SJSA1 (cell line): ENCODE data around the gene POMGNT1. TPM values are rescaled to one million over a fixed set of nuclear protein-coding genes. Genes with fewer than 3 reads are reported as not detected.

Source experiments
- DNase-seq, 2 experiments: peaks; one replicate each; pipeline ENCODE4 v3.0.0-alpha.2; 2015 to 2020; ENCODE audit warnings: low spot score in 2 of 2, low read depth in 1 of 2
- H3K27ac ChIP-seq: fragments of 250-450 bp; sonication (Bioruptor Pico); 2 replicates; pipeline ENCODE4 v1.5.1; 2020; ENCODE audit warnings: mild to moderate bottlenecking, moderate library complexity
- H3K27me3 ChIP-seq: fragments of 250-450 bp; sonication (Bioruptor Pico); replicated peaks from 2 replicates; pipeline ENCODE4 v1.5.1; 2020; ENCODE audit warnings: mild to moderate bottlenecking, moderate library complexity
- H3K36me3 ChIP-seq: fragments of 250-450 bp; sonication (Bioruptor Pico); 2 replicates; pipeline ENCODE4 v1.5.1; 2020; ENCODE audit warnings: mild to moderate bottlenecking
- H3K4me1 ChIP-seq: fragments of 250-450 bp; sonication (Bioruptor Pico); replicated peaks from 2 replicates; pipeline ENCODE4 v1.6.1; 2021; ENCODE audit warnings: mild to moderate bottlenecking
- H3K4me3 ChIP-seq: fragments of 250-450 bp; sonication (Bioruptor Pico); 2 replicates; pipeline ENCODE4 v1.5.1; 2020; ENCODE audit warnings: mild to moderate bottlenecking
- H3K9me3 ChIP-seq: fragments of 250-450 bp; sonication (Bioruptor Pico); replicated peaks from 2 replicates; pipeline ENCODE4 v1.5.1; 2020; ENCODE audit warnings: mild to moderate bottlenecking
- total RNA-seq: library from RNA; depleted of rRNA; stranded (reverse); fragments of >200 nt; shearing (Covaris generic); gene quantifications from 2 replicates; pipeline ENCODE4 v1.2.3, GENCODE V29; 2014

POMGNT1 gene
- total RNA-seq, 1 experiment from 2014 or later = 106 TPM

DNA sequence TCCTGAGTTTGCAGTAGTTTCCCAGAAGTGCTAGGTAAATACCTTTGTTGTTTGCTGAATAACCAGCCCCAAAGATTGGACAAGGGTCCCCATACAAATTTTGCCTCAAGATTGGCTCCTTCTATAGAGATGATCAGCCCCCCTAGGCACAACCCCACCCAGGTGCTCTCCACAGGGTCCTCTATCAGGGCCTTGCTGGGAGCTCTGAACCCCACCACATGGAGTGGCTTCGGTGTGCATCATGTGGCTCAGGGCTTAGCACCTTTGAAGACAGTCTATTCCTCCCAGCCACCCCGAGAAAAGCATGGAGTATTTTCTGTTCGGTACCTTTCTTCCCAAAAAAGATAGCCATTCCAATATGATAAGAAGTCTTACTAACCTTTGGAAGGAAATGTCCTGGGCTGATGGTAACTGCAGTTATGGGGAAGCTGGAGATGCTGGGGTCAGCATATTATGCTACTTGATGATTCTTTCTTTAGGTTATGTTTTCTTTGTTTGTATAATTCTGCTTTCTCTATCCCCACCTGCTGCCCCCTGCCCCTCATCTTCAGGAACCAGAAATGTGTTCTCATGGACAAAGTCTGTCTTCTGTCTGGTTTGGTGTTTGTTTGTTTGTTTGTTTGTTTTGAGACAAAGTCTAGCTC is 28.3 kb downstream of the POMGNT1 start:
- Histone ChIP-seq H3K4me3 (no peak overlapping the region), H3K27ac (no peak overlapping the region), H3K27me3 (no peaks in the 10 kb centered on the region), H3K4me1 (peaks cover 7% of the 10 kb centered on the region), H3K36me3 (no peaks in the 10 kb centered on the region), H3K9me3 (no peaks in the 10 kb centered on the region)
- no peak for DNase-seq

DNA sequence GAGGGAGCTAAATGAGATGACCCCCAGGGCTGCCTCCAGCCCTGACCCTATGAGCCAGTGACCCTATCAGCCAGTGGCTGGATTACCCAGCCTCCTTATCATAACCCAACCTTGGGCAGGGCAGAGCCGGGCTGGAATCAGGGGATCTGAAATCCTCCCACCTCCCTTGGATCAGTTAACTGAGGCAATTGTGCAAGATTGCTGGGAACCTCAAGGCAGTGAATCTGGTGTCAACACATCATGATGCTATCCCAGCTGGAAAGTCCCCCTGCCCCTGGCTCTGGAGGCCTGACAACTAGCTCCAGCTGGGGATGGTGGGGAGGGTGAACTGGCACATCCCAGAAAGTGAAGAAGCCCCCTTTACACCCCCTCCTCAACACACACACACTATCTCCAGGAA is 29.8 kb downstream of the POMGNT1 start:
- H3K4me1 ChIP-seq = peaks cover 4% of the 10 kb centered on the region
- no peak for DNase-seq
- H3K36me3 ChIP-seq = no peaks in the 10 kb centered on the region
- H3K27me3 ChIP-seq = no peaks in the 10 kb centered on the region
- no peaks in the 10 kb centered on the region for H3K9me3 ChIP-seq
- no peak overlapping the region for H3K27ac ChIP-seq
- H3K4me3 ChIP-seq = no peak overlapping the region

- no peaks in the 10 kb centered on the region for H3K27me3 ChIP-seq
- H3K9me3 ChIP-seq = no peaks in the 10 kb centered on the region
- H3K4me3 ChIP-seq = no peak overlapping the region
- H3K4me1 ChIP-seq = no peaks in the 10 kb centered on the region
- no peak for DNase-seq
- no peaks in the 10 kb centered on the region for H3K36me3 ChIP-seq
- no peak overlapping the region for H3K27ac ChIP-seq
Observed at GRCh38 chr1:46166521-46167462, 31.4 kb downstream of the POMGNT1 start.

GRCh38 chr1:46160212-46160611 is 38.0 kb downstream of the POMGNT1 start:
- Histone ChIP-seq H3K36me3 (no peaks in the 10 kb centered on the region), H3K27me3 (no peaks in the 10 kb centered on the region), H3K4me3 (no peak overlapping the region), H3K27ac (no peak overlapping the region), H3K4me1 (no peaks in the 10 kb centered on the region), H3K9me3 (no peaks in the 10 kb centered on the region)
- DNase-seq = no peak

DNA sequence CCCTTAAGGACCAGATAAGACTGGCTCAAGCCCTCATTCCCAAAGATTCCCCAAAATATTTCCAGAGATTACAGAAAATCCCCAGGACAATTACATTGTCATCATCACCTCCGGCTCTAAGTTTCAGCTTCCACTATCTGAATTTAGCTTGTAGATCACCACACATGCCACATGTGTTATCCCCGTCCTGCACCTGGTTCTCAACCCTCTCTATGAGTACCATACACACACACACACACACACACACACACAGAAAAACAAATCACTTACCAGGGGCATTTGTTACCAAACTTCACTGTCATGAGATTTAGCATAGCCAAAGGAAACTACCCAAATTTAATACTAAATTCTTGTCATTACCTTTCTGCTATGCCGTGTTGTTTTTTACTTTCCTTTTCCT is 38.7 kb downstream of the POMGNT1 start:
- no peaks in the 10 kb centered on the region for H3K9me3 ChIP-seq
- no peak overlapping the region for H3K4me3 ChIP-seq
- no peak overlapping the region for H3K27ac ChIP-seq
- no peaks in the 10 kb centered on the region for H3K27me3 ChIP-seq
- no peak for DNase-seq
- H3K4me1 ChIP-seq = no peaks in the 10 kb centered on the region
- no peaks in the 10 kb centered on the region for H3K36me3 ChIP-seq

- Histone ChIP-seq H3K36me3 (no peaks in the 10 kb centered on the region), H3K27ac (no peak overlapping the region), H3K27me3 (no peaks in the 10 kb centered on the region), H3K4me1 (no peaks in the 10 kb centered on the region), H3K9me3 (no peaks in the 10 kb centered on the region), H3K4me3 (no peak overlapping the region)
- no peak for DNase-seq
Observed at GRCh38 chr1:46158312-46159281, 39.6 kb downstream of the POMGNT1 start.

- DNase-seq = no peak
- Histone ChIP-seq H3K9me3 (no peaks in the 10 kb centered on the region), H3K4me3 (no peak overlapping the region), H3K36me3 (no peaks in the 10 kb centered on the region), H3K27me3 (no peaks in the 10 kb centered on the region), H3K27ac (no peak overlapping the region), H3K4me1 (no peaks in the 10 kb centered on the region)
Observed at GRCh38 chr1:46157916-46158311, 40.3 kb downstream of the POMGNT1 start.

DNA sequence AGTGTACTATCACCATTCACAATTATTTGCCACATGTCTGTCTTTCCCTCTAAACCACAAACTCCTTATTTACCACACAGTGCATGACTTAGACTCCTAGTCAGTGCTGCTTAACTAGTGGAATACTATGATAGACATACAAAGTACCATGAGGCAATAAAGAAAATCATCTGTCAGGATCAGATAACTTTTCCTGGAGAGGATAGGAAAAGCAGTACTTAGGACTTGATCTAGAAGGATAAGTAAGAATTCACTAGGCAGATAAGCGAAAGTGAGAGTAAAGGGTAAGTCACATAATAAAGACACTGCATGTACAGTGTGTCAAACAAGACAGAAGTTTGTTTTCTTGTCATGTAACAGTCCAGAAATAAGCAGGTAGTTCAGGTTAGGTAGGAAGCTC is 44.5 kb downstream of the POMGNT1 start:
- no peaks in the 10 kb centered on the region for H3K9me3 ChIP-seq
- no peaks in the 10 kb centered on the region for H3K4me1 ChIP-seq
- no peaks in the 10 kb centered on the region for H3K27me3 ChIP-seq
- H3K4me3 ChIP-seq = no peak overlapping the region
- no peak for DNase-seq
- no peak overlapping the region for H3K27ac ChIP-seq
- H3K36me3 ChIP-seq = no peaks in the 10 kb centered on the region

- no peak for DNase-seq
- H3K4me1 ChIP-seq = no peaks in the 10 kb centered on the region
- H3K9me3 ChIP-seq = no peaks in the 10 kb centered on the region
- no peak overlapping the region for H3K4me3 ChIP-seq
- no peaks in the 10 kb centered on the region for H3K36me3 ChIP-seq
- H3K27ac ChIP-seq = no peak overlapping the region
- H3K27me3 ChIP-seq = no peaks in the 10 kb centered on the region
Observed at GRCh38 chr1:46153228-46153627, 45.0 kb downstream of the POMGNT1 start.

DNA sequence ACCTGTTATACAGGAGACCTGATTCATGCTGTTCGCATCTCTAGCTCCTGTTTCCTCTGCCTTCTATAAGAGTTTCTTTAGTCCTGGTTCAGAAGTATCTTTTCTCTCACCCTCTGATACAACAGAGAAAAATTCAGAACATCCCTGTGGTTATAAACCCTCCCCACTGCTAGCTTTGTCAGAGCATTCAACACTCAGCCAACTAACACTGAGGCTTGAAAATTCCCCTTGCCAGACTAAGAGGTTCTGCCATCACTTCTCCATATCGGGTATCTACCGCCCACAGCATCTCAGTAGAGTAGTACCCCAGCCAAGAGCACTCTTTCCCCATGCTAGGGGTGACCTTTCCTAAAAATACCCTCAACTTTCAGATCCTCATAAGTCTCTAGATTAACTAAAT is 46.2 kb downstream of the POMGNT1 start:
- H3K27me3 ChIP-seq = no peaks in the 10 kb centered on the region
- H3K36me3 ChIP-seq = no peaks in the 10 kb centered on the region
- H3K4me3 ChIP-seq = no peak overlapping the region
- H3K9me3 ChIP-seq = no peaks in the 10 kb centered on the region
- DNase-seq = no peak
- no peaks in the 10 kb centered on the region for H3K4me1 ChIP-seq
- H3K27ac ChIP-seq = no peak overlapping the region

DNA sequence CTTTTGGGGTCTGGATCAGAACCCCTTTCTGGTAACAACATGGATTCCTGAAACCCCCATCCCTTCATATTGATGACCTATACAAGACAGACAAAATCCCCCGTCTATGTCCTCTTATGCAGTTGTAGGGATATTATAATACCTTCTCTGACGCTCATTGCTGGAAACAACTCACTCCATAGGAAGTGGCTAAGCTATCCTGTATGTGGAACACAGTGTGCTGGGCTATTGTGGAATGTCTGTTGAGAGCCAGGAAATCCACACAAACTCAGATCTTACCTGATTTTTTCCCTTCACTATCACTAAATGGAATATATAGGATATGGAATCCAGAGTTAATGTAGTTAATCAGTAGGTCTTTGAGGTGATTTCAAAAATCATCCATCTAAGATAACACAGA is 48.1 kb downstream of the POMGNT1 start:
- Histone ChIP-seq H3K9me3 (no peaks in the 10 kb centered on the region), H3K4me1 (no peaks in the 10 kb centered on the region), H3K27me3 (no peaks in the 10 kb centered on the region), H3K4me3 (no peak overlapping the region), H3K36me3 (no peaks in the 10 kb centered on the region), H3K27ac (no peak overlapping the region)
- DNase-seq = no peak

GRCh38 chr1:46148318-46148717 is 49.9 kb downstream of the POMGNT1 start:
- Histone ChIP-seq H3K4me3 (no peak overlapping the region), H3K9me3 (no peaks in the 10 kb centered on the region), H3K36me3 (no peaks in the 10 kb centered on the region), H3K27ac (no peak overlapping the region), H3K4me1 (no peaks in the 10 kb centered on the region), H3K27me3 (no peaks in the 10 kb centered on the region)
- no peak for DNase-seq
